ENCODE measurements around the gene AGAP2.

Gene AGAP2

DNA sequence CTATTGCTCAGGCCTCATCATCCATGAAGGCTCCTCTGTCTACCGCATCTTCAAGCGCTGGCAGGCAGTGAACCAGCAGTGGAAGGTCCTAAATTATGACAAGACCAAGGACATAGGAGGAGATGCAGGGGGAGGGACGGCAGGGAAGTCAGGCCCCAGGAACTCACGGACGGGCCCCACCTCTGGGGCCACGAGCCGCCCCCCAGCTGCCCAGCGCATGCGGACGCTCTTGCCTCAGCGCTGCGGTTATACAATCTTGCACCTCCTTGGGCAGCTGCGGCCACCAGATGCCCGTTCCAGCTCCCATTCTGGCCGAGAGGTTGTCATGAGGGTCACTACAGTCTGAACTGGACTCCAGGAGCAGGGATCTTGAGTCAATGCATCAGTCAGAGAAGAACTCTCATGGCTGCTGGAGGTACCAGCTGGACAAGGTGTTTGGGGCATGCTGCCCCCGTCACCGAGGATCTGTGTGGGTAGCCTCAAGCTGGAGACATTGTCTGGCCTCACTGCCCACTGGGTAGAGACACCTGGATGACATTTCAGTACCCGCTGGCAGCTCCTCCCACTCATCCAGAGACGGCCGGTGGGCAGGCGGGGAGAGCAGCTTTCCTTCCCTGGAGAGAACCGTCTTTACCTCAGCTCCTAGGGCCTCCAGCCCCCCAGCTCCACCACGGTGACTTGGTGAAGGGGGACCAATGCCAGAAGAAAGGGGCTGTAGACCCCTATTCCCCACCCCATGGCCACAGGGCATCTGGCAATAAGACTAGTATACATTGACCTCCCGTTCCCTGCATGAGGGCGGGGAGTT, 20.2 kb upstream of the AGAP2 start:
- peaks cover 32% of the 10 kb centered on the region for H3K36me3 ChIP-seq (ENCODE audit: low read depth)
- DNase-seq (ENCODE audit: low spot score) (no peak), ATAC-seq (ENCODE audit: low read depth) (no peak)
- no peak overlapping the region for H3K27ac ChIP-seq (ENCODE audit: poor library complexity, severe bottlenecking)
- no peaks in the 10 kb centered on the region for H3K9me3 ChIP-seq (ENCODE audit: severe bottlenecking)
- H3K4me1 ChIP-seq (ENCODE audit: insufficient read depth, poor library complexity, severe bottlenecking): peaks cover 5% of the 10 kb centered on the region
- H3K4me3 ChIP-seq (ENCODE audit: severe bottlenecking): no peak overlapping the region
- H3K27me3 ChIP-seq (ENCODE audit: insufficient read depth, poor library complexity, severe bottlenecking): no peaks in the 10 kb centered on the region
- TF ChIP-seq, protein P1, sequence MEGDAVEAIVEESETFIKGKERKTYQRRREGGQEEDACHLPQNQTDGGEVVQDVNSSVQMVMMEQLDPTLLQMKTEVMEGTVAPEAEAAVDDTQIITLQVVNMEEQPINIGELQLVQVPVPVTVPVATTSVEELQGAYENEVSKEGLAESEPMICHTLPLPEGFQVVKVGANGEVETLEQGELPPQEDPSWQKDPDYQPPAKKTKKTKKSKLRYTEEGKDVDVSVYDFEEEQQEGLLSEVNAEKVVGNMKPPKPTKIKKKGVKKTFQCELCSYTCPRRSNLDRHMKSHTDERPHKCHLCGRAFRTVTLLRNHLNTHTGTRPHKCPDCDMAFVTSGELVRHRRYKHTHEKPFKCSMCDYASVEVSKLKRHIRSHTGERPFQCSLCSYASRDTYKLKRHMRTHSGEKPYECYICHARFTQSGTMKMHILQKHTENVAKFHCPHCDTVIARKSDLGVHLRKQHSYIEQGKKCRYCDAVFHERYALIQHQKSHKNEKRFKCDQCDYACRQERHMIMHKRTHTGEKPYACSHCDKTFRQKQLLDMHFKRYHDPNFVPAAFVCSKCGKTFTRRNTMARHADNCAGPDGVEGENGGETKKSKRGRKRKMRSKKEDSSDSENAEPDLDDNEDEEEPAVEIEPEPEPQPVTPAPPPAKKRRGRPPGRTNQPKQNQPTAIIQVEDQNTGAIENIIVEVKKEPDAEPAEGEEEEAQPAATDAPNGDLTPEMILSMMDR (IDR thresholded peaks at IDR 0.05; ENCODE audit: poor library complexity, severe bottlenecking): no peak

GRCh38 chr12:57757771-57758170, 19.2 kb upstream of the AGAP2 start:
- DNase-seq (ENCODE audit: low spot score): no peak
- no peaks in the 10 kb centered on the region for H3K9me3 ChIP-seq (ENCODE audit: severe bottlenecking)
- ATAC-seq (ENCODE audit: low read depth): no peak
- H3K4me3 ChIP-seq (ENCODE audit: severe bottlenecking): no peak overlapping the region
- no peak overlapping the region for H3K27ac ChIP-seq (ENCODE audit: poor library complexity, severe bottlenecking)
- peaks cover 22% of the 10 kb centered on the region for H3K36me3 ChIP-seq (ENCODE audit: low read depth)
- H3K4me1 ChIP-seq (ENCODE audit: insufficient read depth, poor library complexity, severe bottlenecking): peaks cover 6% of the 10 kb centered on the region
- no peaks in the 10 kb centered on the region for H3K27me3 ChIP-seq (ENCODE audit: insufficient read depth, poor library complexity, severe bottlenecking)
- TF ChIP-seq, protein P1 (IDR thresholded peaks at IDR 0.05; ENCODE audit: poor library complexity, severe bottlenecking): no peak

DNA sequence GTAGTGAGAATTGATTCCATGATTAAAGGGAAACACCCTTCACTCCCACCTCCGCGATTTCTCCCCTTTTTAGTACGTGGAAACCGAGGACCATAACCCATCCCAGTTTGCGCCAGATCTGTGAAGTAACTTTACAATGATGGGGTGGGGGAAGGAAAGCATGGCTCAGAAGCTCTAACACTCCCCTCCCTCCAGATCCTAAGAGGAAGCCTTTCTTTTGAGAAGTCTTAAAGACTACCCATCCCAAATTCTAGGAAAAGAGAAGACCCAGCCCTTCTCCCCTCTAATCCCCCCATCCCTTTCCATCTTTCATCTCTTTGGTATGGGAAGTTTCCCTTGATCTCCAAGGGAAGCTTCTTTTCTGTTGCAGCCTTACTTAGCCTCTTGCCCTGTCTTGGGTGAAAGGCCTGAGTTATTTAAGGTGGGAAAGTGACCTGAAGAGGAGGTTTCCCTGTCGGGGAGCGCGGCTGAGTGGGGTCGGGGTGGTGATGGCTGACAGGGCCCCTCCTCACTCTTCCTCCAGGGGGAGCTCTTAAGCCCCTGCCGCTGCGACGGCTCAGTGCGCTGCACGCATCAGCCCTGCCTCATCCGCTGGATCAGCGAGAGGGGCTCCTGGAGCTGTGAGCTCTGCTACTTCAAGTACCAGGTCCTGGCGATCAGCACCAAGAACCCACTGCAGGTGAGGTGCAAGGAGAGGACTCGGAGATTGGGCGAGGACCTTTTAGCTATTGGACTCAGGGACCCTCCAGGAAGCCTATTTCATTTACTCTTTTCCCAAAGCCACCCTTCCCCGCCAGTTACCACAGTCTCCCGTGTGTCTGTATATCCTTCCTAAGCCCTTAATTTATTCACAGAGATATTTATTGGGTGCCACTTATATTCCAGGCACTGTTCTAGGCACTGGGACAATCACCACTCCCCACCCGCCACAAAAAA, 18.1 kb upstream of the AGAP2 start:
- peak overlapping the region; percentile 65 for H3K27ac ChIP-seq (ENCODE audit: poor library complexity, severe bottlenecking)
- peak overlapping the region; percentile 78 for H3K4me3 ChIP-seq (ENCODE audit: severe bottlenecking)
- TF ChIP-seq, protein P1 (IDR thresholded peaks at IDR 0.05; ENCODE audit: poor library complexity, severe bottlenecking): peak; percentile 93
- H3K36me3 ChIP-seq (ENCODE audit: low read depth): peaks cover 11% of the 10 kb centered on the region
- 0 out of 3 replicates have a peak, but pooled peaks have one; percentile 26 for ATAC-seq (ENCODE audit: low read depth)
- H3K9me3 ChIP-seq (ENCODE audit: severe bottlenecking): no peaks in the 10 kb centered on the region
- H3K4me1 ChIP-seq (ENCODE audit: insufficient read depth, poor library complexity, severe bottlenecking): peaks cover 8% of the 10 kb centered on the region
- H3K27me3 ChIP-seq (ENCODE audit: insufficient read depth, poor library complexity, severe bottlenecking): no peaks in the 10 kb centered on the region
- DNase-seq (ENCODE audit: low spot score): no peak

- Histone ChIP-seq H3K4me3 (ENCODE audit: severe bottlenecking) (peak overlapping the region; percentile 78), H3K27ac (ENCODE audit: poor library complexity, severe bottlenecking) (peak overlapping the region; percentile 65), H3K36me3 (ENCODE audit: low read depth) (peaks cover 18% of the 10 kb centered on the region), H3K4me1 (ENCODE audit: insufficient read depth, poor library complexity, severe bottlenecking) (peaks cover 8% of the 10 kb centered on the region), H3K9me3 (ENCODE audit: severe bottlenecking) (no peaks in the 10 kb centered on the region), H3K27me3 (ENCODE audit: insufficient read depth, poor library complexity, severe bottlenecking) (no peaks in the 10 kb centered on the region)
- TF ChIP-seq, protein P1 (IDR thresholded peaks at IDR 0.05; ENCODE audit: poor library complexity, severe bottlenecking): no peak
- no peak for DNase-seq (ENCODE audit: low spot score)
- ATAC-seq (ENCODE audit: low read depth): peak; percentile 10; the same call in 2 of the 3 replicates
These were observed 17.2 kb upstream of the AGAP2 start for GRCh38 chr12:57755454-57756372.
